Measurements from ENCODE around the gene ZNRF2.
A peak's percentile ranks its signal among the peaks of the same experiment; 100 is the strongest.

Gene ZNRF2

DNA sequence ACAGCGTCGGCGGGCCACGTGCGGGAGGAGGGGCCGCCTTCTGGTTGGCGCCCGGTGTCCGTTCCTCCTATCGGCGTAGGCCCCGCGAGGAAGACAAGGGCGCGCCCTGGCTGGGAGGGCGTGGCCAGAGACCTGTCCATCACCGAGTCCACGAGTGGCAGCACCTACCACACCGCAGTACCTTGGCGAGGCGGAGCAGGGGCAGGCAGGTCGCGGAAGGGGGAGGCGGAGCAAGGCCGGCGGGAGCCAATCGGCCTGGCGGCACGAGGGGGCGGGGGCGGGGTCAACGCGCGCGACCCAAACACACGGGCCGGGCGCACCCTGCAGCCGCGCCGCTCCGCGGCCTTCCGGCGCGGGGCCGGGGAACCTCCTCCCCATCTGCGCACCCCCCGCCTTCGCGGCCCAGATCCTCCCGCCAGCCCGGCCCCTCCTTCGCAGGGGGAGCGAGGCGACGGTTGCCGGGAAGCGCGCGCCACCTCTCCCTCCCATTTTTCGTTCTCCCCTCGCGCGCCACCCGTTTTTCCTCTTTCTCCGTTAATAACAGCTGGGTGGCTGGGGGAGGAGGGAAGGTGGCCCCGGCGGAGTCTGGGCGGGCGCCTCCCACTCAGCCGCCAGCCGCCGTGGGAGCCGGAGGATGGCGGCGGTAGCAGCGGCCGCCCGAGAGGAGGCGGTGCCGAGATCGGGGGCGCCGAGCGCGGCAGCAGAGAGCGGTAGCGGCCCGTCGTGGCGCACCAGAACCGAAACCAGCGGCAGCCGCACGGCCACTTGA lies at the start of gene ZNRF2:
ZNRF2 (plus strand) TSS at position 300 of the 769 bp plus-strand sequence. CDS start 761 bp downstream, outside the sequence.
- peaks cover 24% of the 10 kb centered on the region for H3K4me1 ChIP-seq (ENCODE audit: control insufficient read depth, insufficient read depth, low read length)
- H3K9ac ChIP-seq (ENCODE audit: low read length): peak within 1 kb of the TSS; percentile 86
- H3K36me3 ChIP-seq (ENCODE audit: control insufficient read depth, insufficient read depth, low read length): no peaks in the 10 kb centered on the region
- peak within 1 kb of the TSS; percentile 77; the same call in 1 of the 2 replicates for H3K27ac ChIP-seq (ENCODE audit: low read depth, low read length)
- H3K9me3 ChIP-seq (ENCODE audit: control insufficient read depth, insufficient read depth, low read depth, low read length): no peaks in the 10 kb centered on the region
- H3K4me3 ChIP-seq (ENCODE audit: low read depth, low read length): peak within 1 kb of the TSS; percentile 71
- H3K27me3 ChIP-seq (ENCODE audit: control insufficient read depth, insufficient read depth, low read length): no peaks in the 10 kb centered on the region

DNA sequence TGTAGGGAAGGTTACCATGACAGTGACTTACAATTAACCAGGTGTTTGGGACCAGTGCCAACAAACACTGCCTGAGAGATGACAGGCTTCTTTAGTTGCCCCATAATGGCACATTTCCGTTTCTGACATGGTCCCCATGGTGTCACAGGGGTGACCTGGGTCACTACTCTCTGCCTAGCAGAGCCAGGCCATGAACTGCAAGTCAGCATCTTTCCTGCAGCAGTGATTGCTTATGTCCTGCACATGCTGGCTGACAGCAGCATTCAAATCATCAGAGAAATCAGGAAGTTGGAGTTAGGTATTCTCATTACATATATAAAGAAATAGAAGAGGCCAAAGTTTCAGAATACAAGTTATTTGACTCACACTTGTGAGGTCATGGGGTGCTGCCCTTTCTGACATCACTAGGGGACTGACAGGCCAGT lies 47.1 kb upstream of the ZNRF2 start:
- H3K27ac ChIP-seq (ENCODE audit: low read depth, low read length): no peak overlapping the region

DNA sequence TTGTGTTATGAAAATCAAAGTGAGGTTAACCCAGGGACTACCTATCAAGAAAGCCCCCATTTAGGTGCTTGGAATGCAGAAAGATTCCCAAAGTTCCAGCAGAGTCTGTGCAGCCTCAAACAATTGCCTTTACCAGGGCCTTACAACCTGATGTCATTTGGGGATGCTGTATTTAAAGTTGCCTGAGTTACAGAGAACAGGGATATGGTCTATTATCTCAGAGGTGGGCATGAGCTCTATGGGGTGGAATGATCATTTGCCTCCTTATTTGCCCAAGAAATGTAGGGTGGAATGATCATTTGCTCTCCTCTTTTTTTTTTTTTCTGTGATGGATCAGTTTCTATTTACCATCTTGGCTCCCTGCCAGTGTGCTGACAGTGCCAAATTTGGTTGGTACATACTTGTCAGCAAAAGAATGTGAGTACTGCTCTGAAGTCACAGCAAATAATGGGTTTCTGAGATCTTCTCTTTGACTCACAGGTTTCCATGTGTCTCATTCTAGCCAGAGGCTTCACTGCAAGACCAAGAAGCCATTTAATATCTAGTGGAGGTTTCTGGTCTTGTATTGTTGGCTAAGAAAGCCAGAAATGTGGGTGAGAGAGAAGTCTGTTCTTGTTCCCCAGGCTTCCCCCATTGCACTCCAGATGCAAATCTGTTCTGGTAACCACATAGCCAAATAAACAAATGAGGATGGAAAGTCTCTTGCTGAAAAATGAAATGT lies 45.5 kb upstream of the ZNRF2 start:
- H3K9ac ChIP-seq (ENCODE audit: low read length): no peak overlapping the region
- H3K4me3 ChIP-seq (ENCODE audit: low read depth, low read length): no peak overlapping the region
- H3K36me3 ChIP-seq (ENCODE audit: control insufficient read depth, insufficient read depth, low read length): no peaks in the 10 kb centered on the region
- H3K9me3 ChIP-seq (ENCODE audit: control insufficient read depth, insufficient read depth, low read depth, low read length): no peaks in the 10 kb centered on the region
- H3K4me1 ChIP-seq (ENCODE audit: control insufficient read depth, insufficient read depth, low read length): no peaks in the 10 kb centered on the region
- H3K27ac ChIP-seq (ENCODE audit: low read depth, low read length): no peak overlapping the region
- H3K27me3 ChIP-seq (ENCODE audit: control insufficient read depth, insufficient read depth, low read length): no peaks in the 10 kb centered on the region

More for the DNA sequence above, 47.1 kb upstream of the ZNRF2 start:
- Histone ChIP-seq H3K4me1 (ENCODE audit: control insufficient read depth, insufficient read depth, low read length) (no peaks in the 10 kb centered on the region), H3K36me3 (ENCODE audit: control insufficient read depth, insufficient read depth, low read length) (no peaks in the 10 kb centered on the region), H3K4me3 (ENCODE audit: low read depth, low read length) (no peak overlapping the region), H3K9me3 (ENCODE audit: control insufficient read depth, insufficient read depth, low read depth, low read length) (no peaks in the 10 kb centered on the region), H3K9ac (ENCODE audit: low read length) (no peak overlapping the region), H3K27me3 (ENCODE audit: control insufficient read depth, insufficient read depth, low read length) (no peaks in the 10 kb centered on the region)

DNA sequence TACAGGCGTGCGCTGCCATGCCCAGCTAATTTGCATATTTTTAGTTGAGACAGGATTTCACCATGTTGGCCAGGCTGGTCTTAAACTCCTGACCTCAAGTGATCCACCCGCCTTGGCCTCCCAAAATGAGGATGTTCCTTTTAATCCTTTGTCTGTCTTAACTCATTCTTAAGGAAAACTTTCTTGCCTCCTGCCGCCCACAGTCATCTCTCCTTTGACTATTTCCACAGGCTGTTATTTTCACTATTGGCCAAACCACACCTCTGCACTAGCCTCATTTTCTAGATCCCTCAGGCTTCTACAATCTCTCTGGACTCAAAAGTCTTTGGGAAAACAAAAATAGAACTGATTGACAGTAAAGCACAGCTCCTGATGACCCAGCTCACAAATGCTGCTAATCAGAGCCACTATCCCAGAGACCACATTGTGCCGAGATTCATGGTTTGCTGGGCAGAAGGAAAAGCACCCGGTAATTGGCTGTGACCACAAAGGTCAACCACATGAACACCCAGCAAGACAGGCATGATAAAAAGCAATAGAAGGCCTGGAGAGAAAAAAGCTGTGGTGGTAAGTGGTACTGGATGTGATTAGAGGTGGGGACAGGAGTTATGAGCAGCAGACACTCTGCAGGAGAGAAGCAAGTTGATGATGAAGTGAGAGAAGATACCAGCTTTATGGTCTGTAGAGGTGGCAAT lies 44.1 kb upstream of the ZNRF2 start:
- Histone ChIP-seq H3K27me3 (ENCODE audit: control insufficient read depth, insufficient read depth, low read length) (no peaks in the 10 kb centered on the region), H3K4me3 (ENCODE audit: low read depth, low read length) (no peak overlapping the region), H3K27ac (ENCODE audit: low read depth, low read length) (no peak overlapping the region), H3K9me3 (ENCODE audit: control insufficient read depth, insufficient read depth, low read depth, low read length) (no peaks in the 10 kb centered on the region), H3K9ac (ENCODE audit: low read length) (no peak overlapping the region), H3K36me3 (ENCODE audit: control insufficient read depth, insufficient read depth, low read length) (no peaks in the 10 kb centered on the region), H3K4me1 (ENCODE audit: control insufficient read depth, insufficient read depth, low read length) (no peaks in the 10 kb centered on the region)

GRCh38 chr7:30241767-30242166 lies 42.6 kb upstream of the ZNRF2 start:
- no peaks in the 10 kb centered on the region; the same call in 1 of the 2 replicates for H3K4me1 ChIP-seq (ENCODE audit: control insufficient read depth, insufficient read depth, low read length)
- no peaks in the 10 kb centered on the region for H3K9me3 ChIP-seq (ENCODE audit: control insufficient read depth, insufficient read depth, low read depth, low read length)
- no peaks in the 10 kb centered on the region for H3K36me3 ChIP-seq (ENCODE audit: control insufficient read depth, insufficient read depth, low read length)
- no peaks in the 10 kb centered on the region for H3K27me3 ChIP-seq (ENCODE audit: control insufficient read depth, insufficient read depth, low read length)
- H3K4me3 ChIP-seq (ENCODE audit: low read depth, low read length): no peak overlapping the region
- no peak overlapping the region for H3K9ac ChIP-seq (ENCODE audit: low read length)
- no peak overlapping the region for H3K27ac ChIP-seq (ENCODE audit: low read depth, low read length)

DNA sequence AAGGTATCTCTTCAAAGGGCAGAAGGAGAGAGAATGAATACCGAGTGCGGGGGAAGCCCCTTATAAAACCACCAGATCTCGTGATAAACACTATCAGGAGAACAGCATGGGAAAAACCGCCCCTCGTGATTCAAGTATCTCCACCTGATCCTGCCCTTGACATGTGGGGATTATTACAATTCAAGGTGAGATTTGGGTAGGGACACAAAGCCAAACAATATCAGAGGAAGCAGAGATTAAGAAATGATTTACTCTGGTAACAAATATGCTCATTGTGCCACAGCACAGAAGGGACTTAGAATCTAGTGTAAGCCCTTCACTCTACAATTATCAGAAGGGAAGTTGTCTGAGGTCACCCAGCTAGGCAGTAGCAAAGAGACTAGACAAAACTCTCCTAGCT lies 40.1 kb upstream of the ZNRF2 start:
- H3K4me1 ChIP-seq (ENCODE audit: control insufficient read depth, insufficient read depth, low read length): no peaks in the 10 kb centered on the region; the same call in 1 of the 2 replicates
- H3K36me3 ChIP-seq (ENCODE audit: control insufficient read depth, insufficient read depth, low read length): no peaks in the 10 kb centered on the region
- no peak overlapping the region for H3K27ac ChIP-seq (ENCODE audit: low read depth, low read length)
- H3K9ac ChIP-seq (ENCODE audit: low read length): no peak overlapping the region
- H3K9me3 ChIP-seq (ENCODE audit: control insufficient read depth, insufficient read depth, low read depth, low read length): no peaks in the 10 kb centered on the region
- H3K27me3 ChIP-seq (ENCODE audit: control insufficient read depth, insufficient read depth, low read length): no peaks in the 10 kb centered on the region
- no peak overlapping the region for H3K4me3 ChIP-seq (ENCODE audit: low read depth, low read length)

DNA sequence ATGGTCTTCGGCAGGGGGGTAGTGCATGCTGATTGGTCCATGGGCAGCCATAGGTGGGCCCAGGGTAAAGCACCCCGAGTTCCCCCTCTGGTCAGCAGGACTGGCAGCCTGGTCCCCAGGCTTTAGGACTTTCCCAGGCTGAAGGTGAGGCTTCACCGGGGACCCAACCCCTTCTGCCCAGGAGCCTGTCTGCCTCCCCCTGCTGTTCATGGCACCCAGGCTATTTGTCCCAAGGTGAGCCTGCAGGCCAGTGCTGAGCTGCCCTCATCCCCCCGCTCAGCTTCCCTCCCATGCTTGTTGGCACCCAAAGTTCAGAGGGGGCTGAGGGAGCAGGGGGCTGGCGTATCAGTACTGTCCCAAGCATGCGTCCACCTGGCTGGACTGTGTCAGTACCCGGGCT lies 38.5 kb upstream of the ZNRF2 start:
- no peak overlapping the region for H3K4me3 ChIP-seq (ENCODE audit: low read depth, low read length)
- H3K9me3 ChIP-seq (ENCODE audit: control insufficient read depth, insufficient read depth, low read depth, low read length): no peaks in the 10 kb centered on the region
- H3K36me3 ChIP-seq (ENCODE audit: control insufficient read depth, insufficient read depth, low read length): no peaks in the 10 kb centered on the region
- H3K27me3 ChIP-seq (ENCODE audit: control insufficient read depth, insufficient read depth, low read length): no peaks in the 10 kb centered on the region
- no peak overlapping the region for H3K27ac ChIP-seq (ENCODE audit: low read depth, low read length)
- H3K9ac ChIP-seq (ENCODE audit: low read length): no peak overlapping the region
- no peaks in the 10 kb centered on the region; the same call in 1 of the 2 replicates for H3K4me1 ChIP-seq (ENCODE audit: control insufficient read depth, insufficient read depth, low read length)

GRCh38 chr7:30246392-30246791 lies 38.0 kb upstream of the ZNRF2 start:
- Histone ChIP-seq H3K9ac (ENCODE audit: low read length) (no peak overlapping the region), H3K4me1 (ENCODE audit: control insufficient read depth, insufficient read depth, low read length) (no peaks in the 10 kb centered on the region; the same call in 1 of the 2 replicates), H3K9me3 (ENCODE audit: control insufficient read depth, insufficient read depth, low read depth, low read length) (no peaks in the 10 kb centered on the region), H3K36me3 (ENCODE audit: control insufficient read depth, insufficient read depth, low read length) (no peaks in the 10 kb centered on the region), H3K4me3 (ENCODE audit: low read depth, low read length) (no peak overlapping the region), H3K27me3 (ENCODE audit: control insufficient read depth, insufficient read depth, low read length) (no peaks in the 10 kb centered on the region), H3K27ac (ENCODE audit: low read depth, low read length) (no peak overlapping the region)

- Histone ChIP-seq H3K36me3 (ENCODE audit: control insufficient read depth, insufficient read depth, low read length) (no peaks in the 10 kb centered on the region), H3K4me3 (ENCODE audit: low read depth, low read length) (no peak overlapping the region), H3K27ac (ENCODE audit: low read depth, low read length) (no peak overlapping the region), H3K27me3 (ENCODE audit: control insufficient read depth, insufficient read depth, low read length) (no peaks in the 10 kb centered on the region), H3K9ac (ENCODE audit: low read length) (no peak overlapping the region), H3K4me1 (ENCODE audit: control insufficient read depth, insufficient read depth, low read length) (no peaks in the 10 kb centered on the region; the same call in 1 of the 2 replicates), H3K9me3 (ENCODE audit: control insufficient read depth, insufficient read depth, low read depth, low read length) (no peaks in the 10 kb centered on the region)
These were observed 36.6 kb upstream of the ZNRF2 start for GRCh38 chr7:30247541-30248401.

- H3K9ac ChIP-seq (ENCODE audit: low read length): no peak overlapping the region
- no peaks in the 10 kb centered on the region; the same call in 1 of the 2 replicates for H3K4me1 ChIP-seq (ENCODE audit: control insufficient read depth, insufficient read depth, low read length)
- H3K9me3 ChIP-seq (ENCODE audit: control insufficient read depth, insufficient read depth, low read depth, low read length): no peaks in the 10 kb centered on the region
- H3K4me3 ChIP-seq (ENCODE audit: low read depth, low read length): no peak overlapping the region
- H3K36me3 ChIP-seq (ENCODE audit: control insufficient read depth, insufficient read depth, low read length): no peaks in the 10 kb centered on the region
- no peaks in the 10 kb centered on the region for H3K27me3 ChIP-seq (ENCODE audit: control insufficient read depth, insufficient read depth, low read length)
- H3K27ac ChIP-seq (ENCODE audit: low read depth, low read length): no peak overlapping the region
These were observed 35.1 kb upstream of the ZNRF2 start for GRCh38 chr7:30249316-30249715.

Data from HUES6 (cell line).